Endodermal cell (in vitro differentiated cells): ENCODE results near the gene PANK1. TPM values are rescaled to one million over a fixed set of nuclear protein-coding genes. Genes with fewer than 3 reads are reported as not detected.
"Not testable (repeated sequence)": the region's sequence is repeated elsewhere in the genome, so short reads cannot be mapped to it uniquely, and the experiment has no call there.

ENCODE experiments used
- DNase-seq: peaks from one replicate; pipeline ENCODE4 v3.0.0-alpha.2; 2017
- H3K27ac ChIP-seq: 2 replicates; pipeline ENCODE4 v1.5.1; 2013; ENCODE audit warnings: mild to moderate bottlenecking, low read depth, low read length, moderate library complexity
- H3K27me3 ChIP-seq: 2 replicates; pipeline ENCODE4 v1.6.1; 2013; ENCODE audit warnings: mild to moderate bottlenecking, low read length, moderate library complexity; ENCODE audit not compliant: insufficient read depth, control insufficient read depth, poor library complexity, severe bottlenecking
- H3K36me3 ChIP-seq: 2 replicates; pipeline ENCODE4 v1.7.0; 2013; ENCODE audit warnings: mild to moderate bottlenecking, low read length, moderate library complexity; ENCODE audit not compliant: control insufficient read depth, insufficient read depth
- H3K4me1 ChIP-seq: one replicate; pipeline ENCODE4 v1.7.0; 2013; ENCODE audit warnings: low read length; ENCODE audit not compliant: control insufficient read depth, insufficient read depth
- H3K4me3 ChIP-seq: 2 replicates; pipeline ENCODE4 v1.5.1; 2013; ENCODE audit warnings: mild to moderate bottlenecking, low read length, moderate library complexity
- H3K9ac ChIP-seq: 2 replicates; pipeline ENCODE4 v1.6.1; 2013; ENCODE audit warnings: mild to moderate bottlenecking, low read length, moderate library complexity; ENCODE audit not compliant: poor library complexity, severe bottlenecking; ENCODE audit errors: extremely low read depth
- H3K9me3 ChIP-seq: 2 replicates; pipeline ENCODE4 v1.6.1; 2013; ENCODE audit warnings: mild to moderate bottlenecking, low read length, moderate library complexity; ENCODE audit not compliant: control insufficient read depth
- H3K27ac Mint-ChIP-seq: 2 replicates; pipeline ENCODE4 v1.8.0; 2020; ENCODE audit warnings: mixed read lengths
- H3K27me3 Mint-ChIP-seq: 2 replicates; pipeline ENCODE4 v1.8.0; 2021; ENCODE audit warnings: mild to moderate bottlenecking, mixed read lengths; ENCODE audit not compliant: insufficient read depth
- H3K36me3 Mint-ChIP-seq: 2 replicates; pipeline ENCODE4 v1.8.0; 2020; ENCODE audit warnings: low read depth, mixed read lengths
- H3K4me1 Mint-ChIP-seq: 2 replicates; pipeline ENCODE4 v1.8.0; 2020; ENCODE audit warnings: mixed read lengths
- H3K4me3 Mint-ChIP-seq: 2 replicates; pipeline ENCODE4 v1.8.0; 2020; ENCODE audit warnings: mild to moderate bottlenecking, moderate library complexity, mixed read lengths
- H3K9me3 Mint-ChIP-seq: 2 replicates; pipeline ENCODE4 v1.8.0; 2020; ENCODE audit warnings: mild to moderate bottlenecking, mixed read lengths
- WGBS, 2 experiments: methylation state at CpG; one replicate each; pipeline versions ENCODE4 v1.1.5 to v1.1.7; 2013; ENCODE audit warnings: missing lambda C conversion rate in 2 of 2, mixed read lengths in 1 of 2; ENCODE audit not compliant: insufficient coverage in 1 of 2, insufficient read length in 1 of 2; 5-methylcytosine and 5-hydroxymethylcytosine counted together
- total RNA-seq, 2 donors: library from RNA; stranded (reverse); fragmentation: NEBNext Ultra II Directional in 1 of 2; extraction: Animal tissue kit (Norgen Biotek cat#: 25700) in 1 of 2; gene quantifications; 2 replicates in 1 of 2; 3 replicates in 1 of 2; pipeline ENCODE4 v1.2.1, GENCODE V29; 2021
- TF ChIP-seq, protein P1 (sequence below): fragments of 200-600 bp; sonication (generic); conservative IDR thresholded peaks from 2 replicates; pipeline ENCODE4 v1.5.0; 2021; ENCODE audit warnings: antibody characterized with exemption, mild to moderate bottlenecking

Gene PANK1
- total RNA-seq, 2 donors from 2014 or later = 23.4 to 28.8 TPM

DNA sequence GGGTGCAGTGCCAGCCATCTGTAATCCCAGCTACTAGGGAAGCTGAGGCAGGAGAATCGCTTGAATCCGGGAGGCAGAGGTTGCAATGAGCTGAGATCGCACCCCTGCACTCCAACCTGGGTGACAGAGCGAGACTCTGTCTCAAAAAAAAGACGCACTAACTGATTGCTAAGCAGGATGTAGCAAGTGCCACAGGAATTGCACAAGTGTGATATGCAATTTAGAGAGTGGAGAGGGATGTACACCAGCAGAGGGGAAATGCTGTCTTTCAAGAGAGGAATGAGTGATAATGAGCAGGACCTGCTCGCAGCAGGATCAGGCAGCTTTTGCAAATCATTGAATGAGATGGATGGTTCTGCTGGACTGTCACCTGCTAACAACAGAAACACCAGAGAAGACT lies 96.4 kb downstream of the PANK1 start:
- no peak overlapping the region for H3K27ac Mint-ChIP-seq

DNA sequence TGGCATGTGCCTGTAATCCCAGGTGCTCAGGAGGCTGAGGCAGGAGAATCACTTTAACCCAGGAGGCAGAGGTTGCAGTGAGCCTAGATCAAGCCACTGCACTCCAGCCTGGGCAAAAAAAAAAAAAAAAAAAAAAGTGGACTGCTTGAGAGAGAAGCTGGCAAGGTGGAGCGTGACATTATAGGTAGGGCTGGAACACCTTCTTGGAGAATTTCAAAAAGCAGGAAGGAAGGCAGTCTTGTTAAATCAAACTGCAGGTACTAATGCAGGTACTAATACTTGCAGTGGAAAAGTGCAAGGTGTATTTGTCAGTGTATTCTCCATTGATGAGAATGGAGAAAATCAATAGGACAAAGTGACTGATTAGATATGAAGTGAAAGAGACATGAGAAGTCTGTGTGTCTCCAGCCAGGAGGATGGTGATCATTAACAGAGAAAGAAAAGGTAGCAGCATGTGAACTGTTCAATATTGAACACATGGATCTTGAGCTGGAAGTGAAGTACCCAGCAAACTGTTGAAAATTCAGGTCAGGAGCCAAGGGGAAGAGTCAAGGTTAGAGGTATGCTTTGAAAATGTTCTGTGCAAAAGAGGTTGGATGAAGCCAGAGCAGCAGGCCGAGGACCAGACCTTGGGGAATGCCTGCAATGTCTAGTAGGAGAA lies 97.1 kb downstream of the PANK1 start:
- 71 to 82% methylated on average over 2 of the region's 2 CpGs for WGBS, 2 experiments
- no peaks in the 10 kb centered on the region for H3K27me3 Mint-ChIP-seq
- H3K4me1 ChIP-seq = no peaks in the 10 kb centered on the region

More for the DNA sequence above, 96.4 kb downstream of the PANK1 start:
- H3K27me3 Mint-ChIP-seq = no peaks in the 10 kb centered on the region
- Histone ChIP-seq H3K9ac (no peak overlapping the region), H3K4me3 (no peak overlapping the region), H3K36me3 (no peaks in the 10 kb centered on the region), H3K4me1 (no peaks in the 10 kb centered on the region), H3K9me3 (no peaks in the 10 kb centered on the region), H3K27me3 (no peaks in the 10 kb centered on the region), H3K27ac (no peak overlapping the region)
- no peak overlapping the region for H3K4me3 Mint-ChIP-seq
- WGBS, 2 experiments = 90 to 93% methylated on average over 6 of the region's 6 CpGs
- TF ChIP-seq, protein P1, sequence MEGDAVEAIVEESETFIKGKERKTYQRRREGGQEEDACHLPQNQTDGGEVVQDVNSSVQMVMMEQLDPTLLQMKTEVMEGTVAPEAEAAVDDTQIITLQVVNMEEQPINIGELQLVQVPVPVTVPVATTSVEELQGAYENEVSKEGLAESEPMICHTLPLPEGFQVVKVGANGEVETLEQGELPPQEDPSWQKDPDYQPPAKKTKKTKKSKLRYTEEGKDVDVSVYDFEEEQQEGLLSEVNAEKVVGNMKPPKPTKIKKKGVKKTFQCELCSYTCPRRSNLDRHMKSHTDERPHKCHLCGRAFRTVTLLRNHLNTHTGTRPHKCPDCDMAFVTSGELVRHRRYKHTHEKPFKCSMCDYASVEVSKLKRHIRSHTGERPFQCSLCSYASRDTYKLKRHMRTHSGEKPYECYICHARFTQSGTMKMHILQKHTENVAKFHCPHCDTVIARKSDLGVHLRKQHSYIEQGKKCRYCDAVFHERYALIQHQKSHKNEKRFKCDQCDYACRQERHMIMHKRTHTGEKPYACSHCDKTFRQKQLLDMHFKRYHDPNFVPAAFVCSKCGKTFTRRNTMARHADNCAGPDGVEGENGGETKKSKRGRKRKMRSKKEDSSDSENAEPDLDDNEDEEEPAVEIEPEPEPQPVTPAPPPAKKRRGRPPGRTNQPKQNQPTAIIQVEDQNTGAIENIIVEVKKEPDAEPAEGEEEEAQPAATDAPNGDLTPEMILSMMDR = no peak
- no peak for DNase-seq
- H3K4me1 Mint-ChIP-seq = peaks cover 8% of the 10 kb centered on the region
- no peaks in the 10 kb centered on the region for H3K36me3 Mint-ChIP-seq
- peaks cover 23% of the 10 kb centered on the region for H3K9me3 Mint-ChIP-seq

GRCh38 chr10:89546651-89547050 lies 98.4 kb downstream of the PANK1 start:
- no CpG with 5 or more reads among the region's 1 CpG for WGBS, 2 experiments
- peaks cover 18% of the 10 kb centered on the region for H3K9me3 Mint-ChIP-seq
- not testable (repeated sequence) for H3K27me3 ChIP-seq, H3K4me3 ChIP-seq, H3K9me3 ChIP-seq, H3K36me3 Mint-ChIP-seq, H3K4me1 ChIP-seq, DNase-seq, H3K27ac ChIP-seq, H3K27me3 Mint-ChIP-seq, H3K27ac Mint-ChIP-seq, H3K4me1 Mint-ChIP-seq, H3K9ac ChIP-seq, H3K36me3 ChIP-seq, H3K4me3 Mint-ChIP-seq

More for the DNA sequence above, 97.1 kb downstream of the PANK1 start:
- Mint-ChIP-seq H3K36me3 (no peaks in the 10 kb centered on the region), H3K4me3 (no peak overlapping the region), H3K9me3 (peaks cover 23% of the 10 kb centered on the region), H3K4me1 (peaks cover 6% of the 10 kb centered on the region), H3K27ac (no peak overlapping the region)
- no peak for DNase-seq
- H3K27me3 ChIP-seq = no peaks in the 10 kb centered on the region
- no peak overlapping the region for H3K4me3 ChIP-seq
- H3K36me3 ChIP-seq = no peaks in the 10 kb centered on the region
- no peak overlapping the region for H3K27ac ChIP-seq
- TF ChIP-seq, protein P1 = no peak
- no peak overlapping the region for H3K9ac ChIP-seq
- no peaks in the 10 kb centered on the region for H3K9me3 ChIP-seq
